ENCODE measurements around the gene FLRT3.
A peak's percentile ranks its signal among the peaks of the same experiment; 100 is the strongest.

FLRT3 gene

GRCh38 chr20:14303106-14303505 is 34.3 kb downstream of the FLRT3 start:
- Mint-ChIP-seq H3K27me3 (ENCODE audit: low read depth) (no peaks in the 10 kb centered on the region), H3K9me3 (no peaks in the 10 kb centered on the region), H3K36me3 (ENCODE audit: low read depth) (no peaks in the 10 kb centered on the region), H3K27ac (peak overlapping the region; percentile 40 to 83 (median 73)), H3K4me1 (no peaks in the 10 kb centered on the region), H3K4me3 (no peak overlapping the region)
- no peak for TF ChIP-seq CTCF (IDR thresholded peaks at IDR 0.05; ENCODE audit: unreplicated experiment in 3 of 3)

GRCh38 chr20:14299831-14300230 is 37.6 kb downstream of the FLRT3 start:
- H3K4me1 Mint-ChIP-seq: no peaks in the 10 kb centered on the region
- H3K9me3 Mint-ChIP-seq: no peaks in the 10 kb centered on the region
- no peaks in the 10 kb centered on the region for H3K27me3 Mint-ChIP-seq (ENCODE audit: low read depth)
- no peak overlapping the region for H3K4me3 Mint-ChIP-seq
- no peak for TF ChIP-seq CTCF (IDR thresholded peaks at IDR 0.05; ENCODE audit: unreplicated experiment in 3 of 3)
- H3K36me3 Mint-ChIP-seq (ENCODE audit: low read depth): no peaks in the 10 kb centered on the region
- no peak overlapping the region for H3K27ac Mint-ChIP-seq

GRCh38 chr20:14295770-14296309 is 41.6 kb downstream of the FLRT3 start:
- no peak overlapping the region for H3K27ac Mint-ChIP-seq
- H3K9me3 Mint-ChIP-seq: no peaks in the 10 kb centered on the region
- H3K4me3 Mint-ChIP-seq: no peak overlapping the region
- TF ChIP-seq CTCF (IDR thresholded peaks at IDR 0.05; ENCODE audit: unreplicated experiment in 3 of 3): no peak
- no peaks in the 10 kb centered on the region for H3K4me1 Mint-ChIP-seq
- no peaks in the 10 kb centered on the region for H3K36me3 Mint-ChIP-seq (ENCODE audit: low read depth)
- H3K27me3 Mint-ChIP-seq (ENCODE audit: low read depth): peaks cover 7% of the 10 kb centered on the region

- Mint-ChIP-seq H3K4me3 (no peak overlapping the region), H3K36me3 (ENCODE audit: low read depth) (no peaks in the 10 kb centered on the region), H3K4me1 (no peaks in the 10 kb centered on the region), H3K27me3 (ENCODE audit: low read depth) (peaks cover 7% of the 10 kb centered on the region), H3K27ac (no peak overlapping the region), H3K9me3 (no peaks in the 10 kb centered on the region)
- no peak for TF ChIP-seq CTCF (IDR thresholded peaks at IDR 0.05; ENCODE audit: unreplicated experiment in 3 of 3)
Observed at GRCh38 chr20:14295238-14295637, 42.2 kb downstream of the FLRT3 start.

- no peak overlapping the region for H3K27ac Mint-ChIP-seq
- no peak for TF ChIP-seq CTCF (IDR thresholded peaks at IDR 0.05; ENCODE audit: unreplicated experiment in 3 of 3)
- H3K4me3 Mint-ChIP-seq: no peak overlapping the region
- no peaks in the 10 kb centered on the region for H3K36me3 Mint-ChIP-seq (ENCODE audit: low read depth)
- no peaks in the 10 kb centered on the region for H3K9me3 Mint-ChIP-seq
- H3K27me3 Mint-ChIP-seq (ENCODE audit: low read depth): peaks cover 7% of the 10 kb centered on the region
- no peaks in the 10 kb centered on the region for H3K4me1 Mint-ChIP-seq
Observed at GRCh38 chr20:14291502-14291901, 45.9 kb downstream of the FLRT3 start.

All from nephron (organoid).